HPDE6-E6E7 (cell line): Measurements from ENCODE around the gene TRIM73.
"Not testable (repeated sequence)": the region's sequence is repeated elsewhere in the genome, so short reads cannot be mapped to it uniquely, and the experiment has no call there.

ENCODE experiments used
- DNase-seq: peaks from one replicate; pipeline ENCODE4 v3.0.0; 2011; ENCODE audit warnings: missing footprints; ENCODE audit errors: extremely low spot score

Gene TRIM73

DNA sequence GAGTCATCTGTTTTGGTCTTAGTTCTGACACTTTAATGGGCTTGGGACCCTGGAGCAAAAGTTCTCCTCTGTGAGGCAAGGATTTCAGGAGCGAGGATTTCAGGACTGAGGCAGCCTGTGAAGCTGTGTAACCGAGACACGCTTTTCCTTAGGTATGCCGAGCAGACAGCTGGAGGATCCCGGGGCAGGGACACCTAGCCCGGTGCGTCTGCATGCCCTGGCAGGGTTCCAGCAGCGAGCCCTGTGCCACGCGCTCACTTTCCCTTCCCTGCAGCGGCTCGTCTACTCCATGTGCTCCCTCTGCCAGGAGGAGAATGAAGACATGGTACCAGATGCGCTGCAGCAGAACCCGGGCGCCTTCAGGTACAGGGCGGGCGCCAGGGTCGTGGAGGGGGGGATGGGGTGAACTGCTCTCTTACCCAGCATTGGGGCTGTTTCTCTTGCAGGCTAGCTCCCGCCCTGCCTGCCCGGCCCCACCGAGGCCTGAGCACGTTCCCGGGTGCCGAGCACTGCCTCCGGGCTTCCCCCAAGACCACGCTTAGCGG lies 20.5 kb downstream of the TRIM73 start:
- DNase-seq = not testable (repeated sequence)

DNA sequence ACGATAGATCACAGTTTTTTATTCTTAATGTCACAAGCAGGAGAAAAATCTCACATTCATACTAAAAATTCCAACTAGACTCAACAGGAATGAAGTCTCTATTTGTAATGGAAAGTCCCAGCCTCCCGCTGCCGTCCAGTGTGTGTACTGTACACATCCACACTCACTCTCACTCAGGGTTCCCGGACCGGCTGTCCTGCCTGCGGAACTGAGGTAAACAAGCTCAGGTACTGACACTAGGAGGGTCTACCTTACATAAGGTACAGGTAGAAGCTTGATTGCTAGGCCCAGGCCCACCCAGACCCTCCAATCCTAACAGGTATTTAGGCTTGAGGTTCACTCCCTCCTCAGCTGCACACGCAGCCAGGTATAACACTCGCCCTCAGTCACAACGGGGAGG lies 21.4 kb downstream of the TRIM73 start:
- DNase-seq = not testable (repeated sequence)

GRCh38 chr7:75418292-75418858 lies 22.9 kb downstream of the TRIM73 start:
- not testable (repeated sequence) for DNase-seq

DNA sequence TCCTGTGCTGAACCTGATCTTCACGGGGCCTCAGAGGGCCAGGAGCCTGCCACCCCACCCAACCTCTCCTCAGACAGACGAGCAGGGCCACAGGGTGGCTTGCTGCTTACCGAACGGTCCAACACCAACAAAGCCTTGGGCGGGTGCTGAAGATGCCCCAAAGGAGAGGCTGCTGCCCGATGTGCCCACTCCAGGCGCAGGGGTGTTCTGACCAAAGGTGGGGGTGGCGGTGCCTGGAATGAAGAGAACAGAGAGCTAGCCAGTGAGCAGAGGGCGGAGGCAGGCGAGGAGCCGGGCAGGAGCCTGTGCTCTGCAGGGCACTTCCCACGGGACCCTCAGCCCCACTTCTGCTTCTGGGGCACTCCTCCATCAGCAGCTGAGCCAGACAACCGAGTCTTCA lies 23.8 kb downstream of the TRIM73 start:
- DNase-seq = not testable (repeated sequence)

DNA sequence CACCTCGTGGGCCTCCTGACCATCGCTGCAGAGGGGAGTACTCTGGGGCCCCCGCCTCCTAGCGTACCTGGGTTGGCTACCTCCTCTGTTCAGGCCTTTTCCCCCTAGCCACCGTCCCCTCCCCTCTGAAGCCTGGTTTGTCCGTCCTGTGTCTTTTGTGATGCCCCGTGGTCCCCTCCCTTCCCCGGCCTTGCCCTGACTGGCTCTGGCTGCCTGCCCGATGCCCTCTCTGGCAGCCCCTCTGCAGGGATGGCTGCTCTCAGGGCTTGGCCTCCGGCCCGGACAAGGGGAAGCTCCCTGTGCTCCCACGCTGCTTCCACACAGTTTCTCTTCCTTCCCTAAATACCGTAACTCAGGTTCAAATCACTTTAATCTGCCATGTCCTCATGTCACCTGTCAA lies 24.3 kb downstream of the TRIM73 start:
- DNase-seq = not testable (repeated sequence)

DNA sequence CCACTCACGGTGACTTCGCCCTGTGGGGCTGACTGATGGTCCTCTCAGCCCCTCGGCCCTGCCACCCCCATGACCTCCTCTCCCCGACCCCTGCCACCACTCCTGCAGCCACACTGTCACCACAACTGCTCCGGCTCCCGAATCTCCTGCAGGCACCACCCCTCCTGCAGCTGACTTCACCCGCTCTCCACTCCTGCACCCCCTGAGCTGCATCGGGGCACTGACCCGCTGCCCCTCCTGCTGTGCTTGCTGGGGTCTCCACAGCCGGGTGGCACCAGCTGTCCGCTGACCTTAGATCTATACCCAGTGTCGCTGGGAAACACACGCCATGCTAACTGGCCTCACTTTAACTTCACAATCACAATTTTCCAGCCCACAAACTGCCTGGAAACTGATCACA lies 24.7 kb downstream of the TRIM73 start:
- DNase-seq = not testable (repeated sequence)

DNA sequence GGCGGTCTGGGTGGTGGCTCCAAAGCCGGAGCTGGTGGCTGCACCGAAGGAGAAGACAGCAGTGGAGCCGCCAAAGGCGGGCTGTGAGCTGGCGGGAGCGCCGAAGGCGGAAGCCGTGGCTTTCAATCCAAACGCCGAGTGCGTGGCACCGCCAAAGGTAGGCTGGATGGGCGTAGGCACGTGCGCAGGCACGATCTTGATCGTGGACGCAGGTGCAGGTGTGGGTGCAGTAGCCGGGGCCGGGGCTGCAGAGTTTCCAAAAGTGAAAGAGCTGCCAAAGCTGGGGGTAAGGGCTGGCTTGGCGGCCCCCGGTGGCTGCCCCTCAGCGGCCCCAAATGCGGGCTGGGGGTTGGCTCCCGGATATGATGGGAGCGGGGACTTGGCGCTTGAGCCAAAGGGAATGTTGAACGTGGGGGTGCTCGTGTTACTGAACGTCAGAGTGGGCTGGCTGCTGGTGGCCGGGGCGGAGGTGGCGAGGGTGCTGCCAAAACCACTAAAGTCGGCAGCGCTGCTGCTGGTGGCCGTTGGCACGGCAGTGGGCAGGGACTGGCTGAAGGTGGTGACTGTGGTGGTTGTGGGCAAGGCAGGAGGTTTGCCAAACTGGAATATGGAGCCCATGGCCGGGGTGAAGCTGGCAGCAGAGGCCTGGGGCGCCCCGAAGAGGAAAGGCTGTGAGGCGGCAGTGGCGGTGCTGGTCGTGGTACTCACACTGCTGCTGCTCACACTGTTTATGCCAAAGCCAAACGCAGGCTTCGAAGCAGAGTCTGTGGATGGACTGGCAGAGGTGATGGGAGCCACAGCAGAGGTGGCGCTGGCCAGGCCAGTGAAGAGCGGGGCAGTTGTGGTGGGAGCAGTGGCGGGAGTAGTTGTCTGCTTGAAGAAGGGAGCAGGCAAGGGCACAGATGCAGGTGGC lies 26.6 kb downstream of the TRIM73 start:
- DNase-seq = not testable (repeated sequence)

DNA sequence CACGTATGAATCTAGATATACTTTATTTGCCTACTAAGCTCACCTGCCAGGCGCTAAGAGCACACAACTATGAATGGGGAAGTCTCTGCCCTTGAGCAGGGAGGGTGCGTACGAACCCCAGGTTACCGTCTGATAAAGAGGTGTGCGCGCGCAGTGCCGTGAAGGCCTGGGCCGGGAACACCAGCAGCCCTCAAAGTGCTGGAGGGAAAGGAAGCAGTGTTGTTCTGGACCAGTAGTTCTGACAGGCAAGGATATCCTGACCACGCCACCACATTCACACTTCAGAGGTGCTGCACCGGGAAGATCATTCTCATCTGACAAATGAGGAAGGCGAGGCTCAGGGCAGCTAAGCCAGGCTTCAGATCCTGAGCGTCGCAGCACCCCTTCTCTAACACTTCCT lies 28.1 kb downstream of the TRIM73 start:
- DNase-seq = not testable (repeated sequence)

GRCh38 chr7:75439000-75439399 lies 43.6 kb downstream of the TRIM73 start:
- not testable (repeated sequence) for DNase-seq

DNA sequence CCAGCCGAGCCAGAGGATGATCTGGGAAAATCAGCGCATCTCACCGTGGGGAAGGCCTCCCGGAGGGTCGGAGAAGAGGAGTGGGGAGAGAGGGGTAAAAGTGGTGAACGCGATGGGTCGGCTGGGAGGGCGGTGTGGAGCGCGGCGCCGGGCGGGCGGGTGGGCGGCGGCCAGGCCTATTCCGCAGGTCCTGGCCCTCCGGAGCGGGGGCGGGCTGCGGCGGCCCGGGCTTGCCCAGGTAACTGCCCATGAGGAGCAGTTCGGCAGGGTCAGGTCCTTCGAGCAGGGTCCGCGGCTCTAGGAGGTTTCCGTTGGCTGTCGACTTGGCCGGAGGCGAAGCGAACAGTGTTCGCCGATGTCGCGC lies 46.7 kb downstream of the TRIM73 start:
- not testable (repeated sequence) for DNase-seq

DNA sequence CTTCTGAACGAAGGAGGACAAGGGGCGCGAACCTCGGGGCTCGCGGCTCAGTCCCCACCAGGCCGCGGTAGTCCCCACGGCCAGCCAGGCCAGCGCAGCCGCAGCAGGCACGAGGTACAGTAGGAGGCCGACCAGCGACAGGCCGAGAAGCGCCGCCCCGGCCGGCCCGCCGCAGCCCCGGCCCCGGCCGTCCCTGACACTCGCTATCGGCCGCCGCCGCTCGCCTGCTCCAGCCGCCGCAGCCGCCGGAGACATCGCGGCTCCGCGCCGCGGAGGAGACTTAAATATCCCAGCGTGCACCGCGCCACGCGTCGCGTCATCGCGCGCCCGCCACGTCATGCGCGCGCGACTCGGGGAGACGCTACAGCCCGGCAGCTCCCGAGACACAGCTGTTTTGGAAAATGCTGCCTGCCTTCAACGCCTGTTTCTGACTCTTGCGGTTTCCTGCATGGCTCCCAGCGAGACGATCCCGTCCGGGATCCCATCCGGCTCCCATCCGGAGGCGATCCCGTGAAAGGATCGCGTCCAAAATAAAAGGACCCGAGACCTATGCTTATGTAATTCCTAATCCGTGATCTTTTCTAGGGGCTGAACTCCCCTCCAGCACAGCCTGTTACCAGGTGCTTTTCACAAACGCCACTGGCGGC lies 47.2 kb downstream of the TRIM73 start:
- not testable (repeated sequence) for DNase-seq

DNA sequence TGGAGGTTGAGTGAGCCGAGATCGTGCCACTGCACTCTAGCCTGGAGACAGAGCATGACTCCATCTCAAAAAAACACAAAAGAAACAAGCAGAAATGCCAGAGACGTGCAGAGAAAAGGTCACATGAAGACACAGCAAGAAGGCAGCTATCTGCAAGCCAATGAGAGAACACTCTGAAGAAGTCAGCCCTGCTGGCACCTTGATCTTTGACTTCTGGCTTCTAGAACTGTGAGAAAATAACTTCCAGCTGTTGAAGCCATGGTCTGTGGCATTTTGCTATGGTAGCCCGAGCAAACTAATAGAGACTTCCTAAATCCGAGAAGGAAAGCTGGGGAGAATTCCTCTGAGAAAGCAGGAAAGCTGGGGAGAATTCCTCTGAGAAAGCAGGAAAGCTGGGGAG lies 54.5 kb downstream of the TRIM73 start:
- DNase-seq = not testable (repeated sequence)

DNA sequence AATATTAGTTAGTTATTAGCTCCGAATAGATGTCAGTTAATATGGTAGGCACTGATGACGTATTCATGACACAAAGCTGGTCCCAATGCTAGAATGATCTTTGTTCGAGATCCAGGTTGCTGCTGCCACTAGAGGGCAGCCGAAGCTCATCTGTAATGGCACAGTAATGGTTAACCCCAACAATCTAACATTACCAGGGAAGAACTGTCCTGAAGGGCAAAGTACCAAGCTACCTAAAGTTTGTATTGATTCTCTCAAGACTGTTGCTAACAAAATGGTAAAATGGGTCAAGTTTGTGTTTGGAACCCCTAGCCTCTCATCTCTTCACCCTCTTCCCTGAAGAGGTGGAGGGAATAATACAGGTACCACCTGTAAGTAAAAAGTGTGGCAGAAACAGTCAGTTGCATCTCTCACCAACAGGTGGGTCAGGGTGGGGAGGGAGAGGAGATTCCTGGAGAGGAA lies 57.1 kb downstream of the TRIM73 start:
- not testable (repeated sequence) for DNase-seq
